ENCODE data around the gene MRPL4.
"Not testable (repeated sequence)": the region's sequence is repeated elsewhere in the genome, so short reads cannot be mapped to it uniquely, and the experiment has no call there.

The MRPL4 gene

DNA sequence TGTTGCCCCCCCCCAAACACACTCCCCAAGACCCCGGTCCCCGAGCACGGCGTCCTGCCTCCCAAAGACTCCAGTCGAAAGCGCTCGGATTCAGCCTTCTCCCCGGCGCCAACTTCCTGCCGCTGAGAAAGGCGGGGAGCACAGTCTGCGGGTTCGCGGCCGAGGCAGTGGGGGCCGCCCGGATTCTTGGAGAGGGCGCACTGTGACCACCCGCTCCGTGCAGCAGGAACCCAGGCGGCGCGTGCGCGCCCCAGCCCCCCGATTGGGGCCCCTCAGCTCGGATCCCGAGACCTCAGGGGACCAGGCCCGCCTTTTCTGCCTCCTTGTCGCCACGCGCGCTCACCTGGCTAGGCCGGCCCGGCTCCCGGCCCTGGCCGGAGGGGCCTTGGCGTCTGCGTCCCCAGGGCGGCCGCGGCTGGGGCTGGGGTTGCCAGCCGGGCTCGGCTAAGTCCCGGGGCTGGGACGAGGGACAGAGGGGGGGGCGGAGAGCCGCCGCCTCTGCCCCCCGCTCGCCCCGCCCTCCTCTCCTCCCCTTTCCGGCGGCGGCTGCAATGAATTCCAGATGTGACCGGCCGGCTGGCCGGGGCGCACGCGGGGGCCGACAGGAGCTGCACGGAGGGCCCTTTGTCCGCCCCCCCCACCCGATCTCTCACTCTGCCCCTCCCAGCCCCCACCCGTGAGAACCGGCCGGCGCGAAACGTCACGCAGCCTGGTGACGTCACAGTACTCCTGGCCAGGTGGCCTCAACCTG, 21.0 kb upstream of the MRPL4 start, which contains the start of gene S1PR2:
Gene S1PR2 (minus strand): TSS at position 471 of the 751 bp plus-strand sequence. CDS start 6,426 bp downstream, outside the sequence.
- DNase-seq = peak; percentile 57

DNA sequence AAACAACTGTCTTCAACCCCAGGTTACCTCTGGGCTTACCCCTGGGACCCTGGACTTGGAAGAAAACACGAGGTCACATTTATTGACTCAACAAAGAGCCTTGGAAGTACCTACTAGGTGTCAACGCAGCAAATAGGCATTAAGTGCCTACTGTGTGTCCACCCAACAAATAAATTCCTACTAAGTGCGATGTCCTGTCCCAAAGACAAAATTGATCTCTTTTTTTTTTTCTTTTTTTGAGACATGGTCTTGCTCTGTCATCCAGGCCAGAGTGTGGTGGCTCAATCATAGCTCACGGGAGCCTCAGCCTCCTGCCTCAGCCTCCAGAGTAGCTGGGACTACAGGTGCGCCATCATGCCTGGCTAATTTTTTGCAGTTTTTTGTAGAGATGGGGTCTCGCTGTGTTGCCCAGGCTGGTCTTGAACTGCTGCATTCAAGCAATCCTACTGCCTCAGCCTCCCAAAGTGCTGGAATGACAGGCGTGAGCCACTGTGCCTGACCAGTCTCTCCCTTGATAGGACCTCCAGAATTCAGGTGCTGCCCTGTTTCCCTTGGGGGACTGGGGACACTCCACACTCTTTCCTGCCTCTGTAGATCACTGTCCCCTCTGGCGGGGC, 20.3 kb upstream of the MRPL4 start:
- no peak for DNase-seq

DNA sequence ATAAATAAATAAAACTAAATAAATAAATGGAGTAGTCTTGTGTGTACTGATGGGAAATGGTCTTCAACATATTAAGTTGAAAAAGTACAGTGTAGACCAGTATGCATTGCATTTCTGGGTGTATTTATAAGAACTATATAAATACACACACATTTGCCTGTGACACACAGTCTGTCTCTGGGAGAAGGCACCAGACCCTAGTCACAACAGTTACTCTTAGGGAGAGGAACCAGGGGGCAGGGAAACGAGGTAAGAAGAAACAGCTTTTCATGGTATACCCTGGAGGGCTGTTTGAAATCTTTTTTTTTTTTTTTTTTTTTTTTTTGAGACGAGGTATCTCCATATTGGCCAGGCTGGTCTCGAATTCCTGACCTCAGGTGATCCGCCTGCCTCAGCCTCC, 18.1 kb upstream of the MRPL4 start:
- DNase-seq = no peak

DNA sequence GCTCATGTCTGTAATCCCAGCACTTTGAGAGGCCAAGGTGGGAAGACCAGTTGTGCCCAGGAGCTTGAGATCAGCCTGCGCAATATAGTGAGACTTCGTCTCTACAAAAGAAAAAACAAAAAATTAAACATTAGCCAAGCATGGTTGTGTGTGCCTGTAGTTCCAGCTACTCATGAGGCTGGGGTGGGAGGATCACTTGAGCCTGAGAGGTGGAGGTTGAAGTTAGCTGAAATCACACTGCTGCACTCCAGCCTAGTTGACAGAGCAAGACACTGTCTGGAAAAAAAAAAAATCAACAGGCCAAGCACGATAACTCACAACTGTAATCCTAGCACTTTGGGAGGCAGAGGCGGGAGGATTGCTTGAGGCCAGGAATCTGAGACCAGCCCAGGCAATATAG, 17.0 kb upstream of the MRPL4 start:
- DNase-seq = no peak

DNA sequence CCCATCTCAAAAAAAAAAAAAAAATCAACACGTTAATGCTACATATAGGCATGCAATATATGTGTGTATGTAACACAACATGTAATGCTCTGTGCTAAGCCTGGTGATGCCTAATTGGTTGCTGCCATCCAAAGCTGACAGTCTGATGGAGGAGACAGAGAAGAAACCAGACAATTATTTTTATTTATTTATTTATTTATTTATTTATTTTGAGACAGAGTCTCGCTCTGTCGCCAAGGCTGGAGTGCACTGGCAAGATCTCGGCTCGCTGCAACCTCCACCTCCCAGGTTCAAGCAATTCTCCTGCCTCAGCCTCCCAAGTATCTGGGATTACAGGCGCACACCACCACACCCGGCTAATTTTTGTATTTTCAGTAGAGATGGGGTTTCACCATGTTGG, 16.6 kb upstream of the MRPL4 start:
- DNase-seq = not testable (repeated sequence)

DNA sequence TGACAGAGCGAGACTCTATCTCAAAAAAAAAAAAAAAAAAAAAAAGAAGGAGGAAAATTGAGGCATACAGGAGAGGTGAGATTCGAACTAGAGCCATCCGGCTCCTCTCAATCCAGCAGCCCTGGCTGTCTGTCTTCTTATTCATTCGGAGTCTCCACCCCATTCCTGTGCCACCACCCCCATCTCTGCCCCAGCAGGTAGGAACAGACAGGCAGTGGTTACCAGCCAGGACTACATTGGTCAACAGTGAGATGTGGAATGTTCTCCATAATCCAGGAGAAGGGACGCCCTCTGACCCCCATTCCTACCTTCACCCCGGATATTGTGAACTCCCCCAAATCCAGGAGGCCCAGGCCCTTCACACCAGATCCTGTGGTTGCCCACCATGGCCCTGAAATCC, 14.3 kb upstream of the MRPL4 start:
- DNase-seq = no peak

DNA sequence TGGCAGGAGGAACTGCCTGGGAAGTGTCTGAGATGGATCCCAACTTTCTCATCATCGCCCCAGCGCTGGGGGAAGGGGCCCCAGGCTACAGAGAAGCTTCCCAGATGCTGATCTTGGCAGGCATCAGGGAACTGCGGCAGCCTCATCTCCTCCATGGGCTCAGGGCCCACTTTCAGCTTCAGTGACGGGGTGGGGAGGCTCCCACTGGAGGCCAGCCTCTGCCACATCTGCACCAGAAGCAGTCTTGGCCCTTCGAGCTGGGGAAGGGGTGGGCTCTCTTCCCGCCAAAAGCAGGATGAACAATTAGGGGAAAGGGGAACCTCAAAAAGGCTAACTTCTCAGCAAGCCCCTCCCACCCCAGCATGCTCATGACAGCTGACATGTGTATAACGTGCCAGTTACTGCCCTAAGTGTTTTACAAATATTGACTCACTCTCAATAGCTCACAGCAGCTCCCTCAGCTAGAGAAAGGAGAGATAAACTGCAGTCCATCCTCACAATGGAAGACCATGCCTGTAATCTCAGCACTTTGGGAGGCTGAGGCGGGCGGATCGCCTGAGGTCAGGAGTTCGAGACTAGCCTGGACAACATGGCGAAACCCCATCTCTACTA, 13.7 kb upstream of the MRPL4 start:
- DNase-seq = no peak

DNA sequence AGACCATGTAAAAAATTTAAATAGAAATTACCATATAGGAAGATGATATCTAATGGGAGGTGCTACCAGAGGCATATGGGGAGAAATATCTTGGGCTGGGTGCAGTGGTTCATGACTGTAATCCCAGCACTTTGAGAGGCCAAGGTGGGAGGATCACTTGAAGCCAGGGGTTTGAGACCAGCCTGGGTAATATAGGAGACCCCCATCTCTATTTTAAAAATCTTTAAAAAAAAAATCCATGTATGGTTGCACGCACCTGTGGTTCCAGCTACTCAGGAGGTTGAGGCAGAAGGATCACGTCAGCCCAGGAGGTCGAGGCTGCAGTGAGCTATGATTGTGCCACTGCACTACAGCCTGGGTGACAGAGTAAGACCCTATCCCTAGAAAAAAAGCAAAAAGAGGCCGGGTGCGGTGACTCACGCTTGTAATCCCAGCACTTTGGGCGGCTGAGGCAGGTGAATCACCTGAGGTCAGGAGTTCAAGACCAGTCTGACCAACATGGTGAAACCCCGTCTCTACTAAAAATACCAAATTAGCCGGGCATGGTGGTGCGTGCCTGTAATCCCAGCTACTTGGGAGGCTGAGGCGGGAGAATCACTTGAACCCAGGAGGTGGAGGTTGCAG, 10.1 kb upstream of the MRPL4 start:
- DNase-seq = not testable (repeated sequence)

DNA sequence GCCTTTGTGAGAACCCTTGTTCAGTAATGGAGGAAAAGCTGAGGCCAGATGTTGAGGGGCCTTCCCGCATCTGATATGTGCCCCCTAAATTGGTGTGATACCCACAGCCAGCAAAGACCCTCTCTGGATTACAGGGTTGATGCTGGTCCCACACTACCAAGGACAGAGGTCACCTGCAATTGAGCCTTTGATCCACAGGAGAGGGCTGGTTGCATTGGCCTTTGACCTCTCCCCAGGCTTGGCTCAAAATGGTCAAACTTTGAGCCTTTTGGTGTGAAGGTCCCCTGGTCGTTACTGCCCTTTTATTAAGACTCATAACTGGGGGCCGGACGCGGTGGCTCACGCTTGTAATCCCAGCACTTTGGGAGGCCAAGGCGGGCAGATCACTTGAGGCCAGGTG, 8.4 kb upstream of the MRPL4 start:
- no peak for DNase-seq

DNA sequence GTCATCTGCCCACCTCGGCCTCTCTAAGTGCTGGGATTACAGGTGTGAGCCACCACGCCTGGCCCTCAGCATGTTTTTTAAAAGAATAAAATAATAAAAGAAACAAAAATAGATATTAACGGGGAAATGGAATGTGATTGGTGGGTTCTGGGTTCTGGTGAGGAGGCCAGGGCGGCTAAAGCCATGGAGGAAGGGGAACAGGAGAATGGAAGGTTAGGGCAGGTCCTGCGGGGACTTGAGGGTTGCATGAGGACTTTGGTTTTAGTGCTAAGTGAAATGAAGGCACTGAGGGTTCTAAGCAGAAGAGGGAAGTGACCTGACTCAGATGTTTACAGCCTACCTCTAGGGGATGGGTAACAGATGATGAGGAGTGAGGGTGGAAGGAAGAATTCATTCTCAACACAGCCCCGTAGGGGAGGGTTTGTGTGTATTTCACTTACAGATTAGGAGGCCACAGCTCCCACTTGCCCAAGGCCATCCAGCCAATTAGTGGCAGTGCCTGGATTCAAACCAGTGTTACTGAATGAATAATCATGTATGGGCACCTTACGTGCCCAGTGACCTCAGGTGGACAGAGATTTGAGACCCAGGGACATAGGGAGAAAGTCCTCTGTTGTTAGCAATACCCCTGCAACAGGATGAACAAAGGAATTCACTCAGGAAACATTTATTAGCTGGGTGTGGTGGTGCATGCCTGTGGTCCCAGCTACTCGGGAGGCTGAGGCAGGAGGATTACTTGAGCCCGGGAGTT, 6.7 kb upstream of the MRPL4 start:
- DNase-seq = no peak

DNA sequence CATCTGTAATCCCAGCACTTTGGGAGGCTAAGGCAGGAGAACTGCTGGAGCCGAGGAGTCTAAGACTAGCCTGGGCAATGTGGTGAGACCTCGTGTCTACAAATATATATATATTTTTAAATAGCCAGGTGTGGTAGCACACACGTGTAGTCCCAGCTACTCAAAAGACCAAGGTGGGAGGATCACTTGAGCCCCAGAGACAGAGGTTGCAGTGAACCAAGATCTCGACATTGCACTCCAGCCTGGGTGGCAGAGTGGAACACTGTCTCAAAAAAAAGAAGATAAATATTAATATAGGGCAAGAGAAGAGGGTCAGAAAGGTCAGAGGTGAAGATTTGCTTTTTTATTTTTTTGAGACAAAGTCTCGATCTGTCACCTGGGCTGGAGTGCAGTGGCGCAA, 5.5 kb upstream of the MRPL4 start:
- no peak for DNase-seq

DNA sequence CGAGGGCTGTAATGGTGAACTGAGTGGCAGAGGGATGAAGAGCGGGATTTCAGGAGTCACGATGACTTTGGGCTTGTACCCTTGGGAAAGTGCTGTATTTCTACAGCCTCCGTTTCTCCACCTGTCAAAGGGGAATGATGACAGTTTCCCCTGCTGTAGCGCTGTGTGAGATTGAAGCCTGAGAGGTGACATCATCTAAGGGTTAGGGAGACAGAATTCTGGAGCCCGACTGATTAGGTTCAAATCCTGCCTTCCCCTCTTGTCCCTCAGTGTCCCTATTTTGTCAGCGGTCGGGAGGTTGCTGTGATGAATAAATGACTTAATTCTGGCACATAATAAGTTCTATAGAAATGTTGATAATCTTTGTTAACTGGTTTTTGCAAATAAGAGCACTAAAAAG, 693 bp downstream of the MRPL4 start:
- no peak for DNase-seq

DNA sequence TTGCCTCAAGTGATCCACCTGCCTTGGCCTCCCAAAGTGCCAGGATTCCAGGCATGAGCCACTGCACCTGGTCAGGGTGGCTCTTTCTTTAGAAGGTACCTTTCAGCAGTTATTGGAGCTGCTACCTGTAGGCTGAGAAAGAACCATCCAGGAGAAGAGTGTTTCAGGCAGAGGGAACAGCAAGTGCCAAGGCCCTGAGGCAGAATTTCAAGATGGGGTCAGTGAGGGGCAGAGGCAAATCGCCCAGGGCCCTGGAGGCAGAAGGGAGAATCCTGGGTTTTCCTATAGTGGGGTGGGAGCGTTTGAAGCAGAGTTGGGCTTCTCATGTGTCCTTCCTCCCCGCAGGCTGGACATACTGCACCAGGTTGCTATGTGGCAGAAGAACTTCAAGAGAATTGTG, 2.2 kb downstream of the MRPL4 start:
- no peak for DNase-seq

DNA sequence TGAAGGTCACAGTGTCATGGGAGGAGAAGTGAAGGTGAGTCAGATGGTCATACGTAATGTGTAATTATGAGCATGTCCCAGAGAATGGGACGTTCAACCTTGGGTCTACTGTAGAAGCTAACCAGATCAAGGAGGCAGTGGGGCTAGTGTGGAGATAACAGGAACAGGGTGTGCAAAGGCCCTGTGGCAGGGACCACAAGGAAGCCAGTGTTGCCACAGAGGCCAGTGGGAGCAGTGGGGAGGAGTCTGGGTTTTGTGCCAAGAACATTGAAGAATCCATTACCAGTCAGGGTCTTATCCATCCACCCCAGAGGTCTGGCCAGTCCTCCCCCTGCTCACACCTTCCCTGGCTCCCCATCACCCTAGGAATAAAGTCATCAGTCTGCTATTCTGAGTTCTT, 3.3 kb downstream of the MRPL4 start:
- DNase-seq = no peak

DNA sequence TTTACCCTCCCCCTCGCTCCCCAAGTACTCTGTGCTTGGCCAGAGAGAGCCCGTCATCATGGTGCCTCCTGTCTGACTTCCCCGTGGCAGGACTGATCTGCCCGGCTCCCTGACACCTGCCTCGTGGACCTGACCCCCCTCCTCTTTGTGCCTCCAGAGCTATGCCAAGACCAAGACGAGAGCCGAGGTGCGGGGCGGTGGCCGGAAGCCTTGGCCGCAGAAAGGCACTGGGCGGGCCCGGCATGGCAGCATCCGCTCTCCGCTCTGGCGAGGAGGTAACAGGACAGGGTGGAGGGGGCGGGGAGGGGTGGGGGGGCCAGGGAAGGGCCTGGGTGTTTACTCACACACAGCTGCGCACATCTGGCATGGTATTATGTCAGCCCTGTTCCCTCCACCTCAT, 4.5 kb downstream of the MRPL4 start:
- no peak for DNase-seq

DNA sequence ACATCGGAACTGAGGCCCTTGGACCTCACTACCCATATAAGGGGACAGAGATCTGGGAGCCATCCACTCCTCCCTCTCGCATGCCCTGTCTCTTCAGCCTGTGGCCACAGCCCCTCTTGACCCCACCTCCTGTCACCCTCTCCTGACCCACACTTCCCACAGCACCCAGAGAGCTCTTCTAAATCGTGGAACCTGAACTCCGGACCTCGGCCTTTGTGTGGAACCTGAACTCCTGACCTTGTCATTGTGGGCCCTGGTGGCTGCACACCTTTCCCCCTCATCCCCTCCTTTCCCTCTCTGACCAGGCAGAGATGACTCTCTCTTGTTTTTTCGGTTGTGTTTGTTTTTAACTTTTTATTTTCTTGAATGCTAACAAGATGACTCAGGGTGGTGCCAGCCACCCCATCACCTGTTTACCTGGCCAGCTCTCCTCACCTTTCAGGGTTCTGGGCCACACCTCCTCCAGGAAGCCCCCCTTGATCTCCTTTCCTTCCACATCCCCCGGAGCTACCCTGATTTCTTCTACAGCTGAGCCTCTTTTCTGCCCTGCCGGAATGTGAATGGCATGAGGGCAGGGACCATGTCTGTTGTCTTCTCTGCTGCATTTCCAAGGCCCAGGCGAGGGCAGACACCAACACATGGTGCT, 5.1 kb downstream of the MRPL4 start:
- no peak for DNase-seq

DNA sequence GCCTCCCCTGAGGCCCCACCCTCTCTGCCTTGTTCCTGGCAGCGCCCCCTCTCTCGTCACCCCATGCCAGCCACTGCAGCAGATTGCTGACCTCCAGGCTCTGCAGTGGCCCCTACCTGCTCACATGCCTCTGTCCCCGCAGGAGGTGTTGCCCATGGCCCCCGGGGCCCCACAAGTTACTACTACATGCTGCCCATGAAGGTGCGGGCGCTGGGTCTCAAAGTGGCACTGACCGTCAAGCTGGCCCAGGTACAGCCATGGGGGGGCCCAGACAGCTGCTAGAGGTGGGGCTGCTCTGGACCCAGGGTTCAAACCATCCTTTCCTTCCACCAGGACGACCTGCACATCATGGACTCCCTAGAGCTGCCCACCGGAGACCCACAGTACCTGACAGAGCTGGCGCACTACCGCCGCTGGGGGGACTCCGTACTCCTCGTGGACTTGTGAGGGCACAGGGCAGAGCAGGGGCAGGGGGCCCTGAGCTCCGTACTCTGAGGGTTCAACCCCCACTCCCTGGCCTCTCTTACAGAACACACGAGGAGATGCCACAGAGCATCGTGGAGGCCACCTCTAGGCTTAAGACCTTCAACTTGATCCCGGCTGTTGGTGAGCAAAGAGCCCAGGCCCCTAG, 6.2 kb downstream of the MRPL4 start:
- DNase-seq = no peak

DNA sequence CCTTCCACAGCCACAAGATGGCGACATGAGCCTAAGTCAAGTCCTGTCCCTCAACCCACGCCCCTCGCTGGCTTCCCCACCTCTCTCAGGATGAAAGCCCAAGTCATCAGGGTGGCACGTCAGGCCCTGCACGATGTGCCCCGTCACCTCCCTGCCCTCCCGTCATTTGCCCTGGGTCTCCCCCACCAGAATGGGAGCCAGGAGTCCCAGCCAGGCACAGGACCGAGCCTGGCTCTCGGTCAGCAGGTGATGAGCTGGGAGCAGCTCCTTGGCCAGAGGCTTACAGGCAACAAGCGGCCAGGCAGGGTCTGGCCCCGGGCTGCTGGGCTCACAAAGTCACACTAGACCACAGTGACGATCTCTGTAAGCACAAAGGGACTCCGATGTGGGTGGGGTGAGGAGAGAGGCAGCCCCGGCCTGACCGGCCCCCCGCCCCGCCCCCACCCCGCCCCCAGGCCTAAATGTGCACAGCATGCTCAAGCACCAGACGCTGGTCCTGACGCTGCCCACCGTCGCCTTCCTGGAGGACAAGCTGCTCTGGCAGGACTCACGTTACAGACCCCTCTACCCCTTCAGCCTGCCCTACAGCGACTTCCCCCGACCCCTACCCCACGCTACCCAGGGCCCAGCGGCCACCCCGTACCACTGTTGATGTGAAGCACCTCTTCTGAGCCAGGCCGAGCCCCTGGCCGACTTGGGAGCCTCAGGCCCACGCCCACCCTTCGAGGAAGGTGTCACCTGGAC, 7.3 kb downstream of the MRPL4 start:
- DNase-seq = peak; percentile 90

DNA sequence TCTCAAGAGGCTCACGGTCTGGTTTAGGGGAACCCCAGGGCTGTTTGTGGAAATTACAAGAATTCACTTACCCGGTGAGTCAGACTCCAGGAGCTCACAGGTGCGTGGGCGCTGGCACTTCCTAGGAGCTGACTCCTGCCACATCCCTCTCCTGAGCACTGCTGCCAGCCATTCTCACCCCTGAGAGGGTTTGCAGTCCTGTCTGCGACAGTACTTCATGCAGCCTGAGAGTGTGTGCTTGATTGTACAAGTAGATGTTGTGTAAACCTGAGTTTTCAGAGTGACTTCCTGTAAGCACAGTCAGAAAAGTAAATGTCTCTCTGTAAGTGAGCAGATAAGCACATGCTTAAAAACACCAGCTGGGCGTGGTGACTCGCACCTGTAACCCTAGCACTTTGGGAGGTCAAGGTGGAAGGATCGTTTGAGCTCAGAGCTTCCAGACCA, 8.1 kb downstream of the MRPL4 start:
- peak; percentile 67 for DNase-seq

DNA sequence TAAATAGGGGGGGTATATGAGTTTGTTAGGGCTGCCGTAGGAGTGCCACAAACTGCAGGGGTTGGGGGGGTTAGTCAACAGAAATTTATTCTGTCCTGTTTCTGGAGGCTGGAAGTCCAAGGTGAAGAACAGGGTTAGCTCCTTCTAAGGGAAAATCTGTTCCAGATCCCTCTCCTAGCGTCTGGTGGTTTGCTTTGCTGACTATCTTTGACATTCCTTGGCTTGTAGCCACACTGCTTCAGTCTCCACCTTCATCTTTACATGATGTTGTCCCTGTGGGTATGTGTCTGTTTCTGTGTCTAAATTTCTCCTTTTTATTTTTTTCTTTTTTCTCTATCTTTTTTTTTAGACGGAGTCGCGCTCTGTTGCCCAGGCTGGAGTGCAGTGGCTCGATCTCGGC, 10.8 kb downstream of the MRPL4 start:
- no peak for DNase-seq

DNA sequence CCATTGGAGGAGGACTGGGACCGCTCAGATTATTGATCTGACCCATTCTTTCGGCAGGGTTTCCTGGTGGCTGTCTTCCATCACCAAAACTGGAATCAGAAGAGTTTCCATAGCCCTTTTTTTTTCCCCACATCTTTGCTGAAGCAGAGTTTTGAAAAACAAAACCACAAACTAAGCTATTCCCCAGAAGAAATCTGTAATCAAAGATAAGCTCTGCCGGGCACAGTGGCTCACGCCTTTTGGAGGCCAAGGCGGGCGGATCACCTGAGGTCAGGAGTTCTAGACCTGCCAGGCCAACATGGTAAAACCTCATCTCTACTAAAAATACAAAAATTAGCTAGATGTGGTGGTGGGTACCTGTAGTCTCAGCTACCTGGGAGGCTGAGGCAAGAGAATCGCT, 14.7 kb downstream of the MRPL4 start:
- DNase-seq = no peak
